HG03108 (cell line): Measurements from ENCODE around the gene PPA1.
A peak's percentile ranks its signal among the peaks of the same experiment; 100 is the strongest.
"Not testable (repeated sequence)": the region's sequence is repeated elsewhere in the genome, so short reads cannot be mapped to it uniquely, and the experiment has no call there.

Experiments
- ATAC-seq: cut with Tn5 transposase; IDR thresholded peaks from one replicate; pipeline ENCODE4 v1.9.1; 2021; ENCODE audit warnings: moderate library complexity; ENCODE audit not compliant: unreplicated experiment

Gene PPA1

GRCh38 chr10:70233109-70233938 is at the start of gene PPA1:
Gene PPA1, minus strand, starts transcription at chr10:70233429. Its CDS starts 102 bp downstream, at chr10:70233327.
- peak; percentile 83 for ATAC-seq

DNA sequence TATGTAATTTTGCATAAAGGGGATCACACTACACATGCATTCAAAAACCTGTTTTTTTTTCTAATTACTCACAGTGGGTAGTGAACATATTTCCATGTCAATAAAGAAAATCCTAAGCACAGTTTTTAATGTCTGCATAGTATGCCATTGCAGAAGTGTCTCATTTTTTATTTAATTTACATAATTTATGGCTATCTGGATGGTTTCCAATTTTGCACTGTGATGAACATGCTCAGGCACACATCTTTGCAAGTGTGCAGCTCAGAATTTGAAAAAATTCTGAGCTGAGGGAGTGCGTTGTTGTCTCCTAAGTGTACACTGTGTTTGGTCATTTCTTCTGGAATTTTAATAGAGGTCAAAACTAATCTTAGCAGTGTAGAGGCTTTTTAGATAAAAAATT is 48.4 kb upstream of the PPA1 start:
- ATAC-seq: no peak

DNA sequence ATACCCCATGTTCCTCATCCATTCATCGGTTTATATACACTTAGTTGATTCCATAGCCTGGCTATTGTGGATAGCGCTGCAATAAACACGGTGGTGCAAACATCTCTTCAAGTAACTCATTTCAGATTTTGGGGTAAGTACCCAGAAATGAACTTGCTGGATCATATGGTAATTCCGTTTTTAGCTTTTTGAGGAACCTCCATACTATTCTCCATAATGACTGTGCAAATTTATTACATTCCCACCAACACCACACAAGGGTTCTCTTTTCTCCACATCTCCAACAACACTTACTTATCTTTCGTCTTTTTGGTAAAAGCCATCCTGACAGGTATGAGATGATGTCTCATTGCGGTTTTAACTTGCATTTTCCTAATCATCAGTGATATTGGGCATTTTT is 46.9 kb upstream of the PPA1 start:
- no peak for ATAC-seq

DNA sequence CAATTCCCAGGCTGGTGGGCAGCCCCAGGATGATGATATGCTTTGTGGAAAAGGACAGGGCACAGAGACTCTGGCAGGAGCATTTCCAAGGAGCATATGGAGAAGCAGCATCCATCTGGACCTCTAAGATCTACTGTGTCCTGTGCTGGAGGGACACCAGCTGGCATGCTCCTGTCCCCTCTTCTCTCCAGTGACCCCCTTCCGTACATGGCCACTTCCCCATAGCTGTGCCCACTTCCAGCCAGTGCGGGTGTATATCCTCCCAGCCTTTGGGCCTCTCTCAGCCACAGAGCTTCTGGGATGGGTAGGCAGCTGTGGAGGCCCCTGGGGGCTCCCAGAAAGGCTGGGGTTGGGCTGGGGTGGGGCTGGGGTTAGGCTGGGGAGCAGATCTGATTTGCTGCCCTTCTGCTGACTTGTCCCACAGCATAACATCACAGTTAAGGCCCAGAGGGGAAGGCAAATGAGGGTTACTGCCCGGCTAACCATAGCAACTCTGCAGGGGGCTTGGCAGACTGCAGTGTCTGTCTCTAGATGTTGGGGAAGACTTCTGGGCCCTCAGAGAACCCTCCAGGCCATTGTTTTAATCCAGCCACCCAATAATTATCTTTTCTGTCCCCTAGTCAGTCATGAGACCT is 44.3 kb upstream of the PPA1 start:
- no peak for ATAC-seq

GRCh38 chr10:70274643-70275042 is 41.4 kb upstream of the PPA1 start:
- ATAC-seq: no peak

GRCh38 chr10:70272925-70273316 is 39.7 kb upstream of the PPA1 start:
- ATAC-seq: peak; percentile 53

- ATAC-seq: no peak
These were observed 39.0 kb upstream of the PPA1 start for GRCh38 chr10:70271996-70272924.

GRCh38 chr10:70270952-70271351 is 37.7 kb upstream of the PPA1 start:
- ATAC-seq: no peak

- ATAC-seq: no peak
These were observed 36.5 kb upstream of the PPA1 start for GRCh38 chr10:70269741-70270140.

- ATAC-seq: no peak
These were observed 35.1 kb upstream of the PPA1 start for GRCh38 chr10:70268376-70268775.

- no peak for ATAC-seq
These were observed 34.1 kb upstream of the PPA1 start for GRCh38 chr10:70267161-70267933.

GRCh38 chr10:70266701-70267100 is 33.5 kb upstream of the PPA1 start:
- no peak for ATAC-seq

GRCh38 chr10:70266056-70266455 is 32.8 kb upstream of the PPA1 start:
- ATAC-seq: no peak

DNA sequence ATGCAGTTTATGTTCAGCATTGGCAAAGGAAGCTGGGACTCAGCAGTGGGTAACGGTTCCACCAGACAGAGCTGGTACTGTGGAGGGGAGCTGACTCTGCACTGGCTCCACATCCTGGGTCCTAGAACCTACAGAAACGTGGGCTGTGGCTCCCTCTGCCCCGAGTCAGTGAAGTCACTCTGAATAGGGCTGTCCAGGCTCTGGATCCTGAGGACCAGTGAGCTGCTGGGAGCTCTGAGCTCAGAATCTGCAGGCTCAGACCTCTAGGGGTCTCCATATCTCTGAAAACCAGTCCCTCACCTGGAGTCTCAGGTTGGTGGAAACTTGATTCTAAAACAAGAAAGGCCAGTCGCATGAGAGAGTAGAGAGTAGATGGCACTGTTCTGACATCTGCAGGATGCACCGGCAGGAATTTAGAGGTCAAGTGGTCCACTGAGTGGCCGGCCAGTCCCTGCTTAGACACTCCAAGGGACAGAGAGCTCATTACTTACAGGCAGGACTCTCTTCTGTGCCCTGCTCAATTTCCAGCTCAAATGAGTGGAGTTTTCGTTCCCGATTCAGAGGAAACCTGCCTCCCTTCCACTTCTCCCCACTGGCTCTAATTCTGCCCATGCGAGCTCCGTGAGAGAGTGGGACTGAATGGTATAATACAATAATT is 31.9 kb upstream of the PPA1 start:
- ATAC-seq: no peak

DNA sequence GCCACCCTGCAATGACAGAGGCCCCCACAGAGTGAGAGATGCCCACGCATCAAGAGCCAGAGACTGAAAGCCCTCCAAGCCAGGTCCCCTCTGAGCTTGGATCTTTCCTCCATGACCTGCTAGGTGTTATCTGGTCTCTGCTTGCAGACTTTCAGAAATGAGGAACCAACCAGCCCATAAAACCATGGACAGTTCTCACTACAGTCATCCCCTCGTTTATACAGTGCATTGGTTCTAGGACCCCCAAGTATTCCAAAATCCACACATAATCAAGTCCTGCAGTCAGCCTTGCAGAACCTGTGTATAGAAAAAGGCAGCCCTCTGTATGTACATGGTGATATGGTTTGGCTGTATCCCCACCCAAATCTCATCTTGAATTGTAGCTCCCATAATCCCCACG is 27.5 kb upstream of the PPA1 start:
- ATAC-seq: no peak

DNA sequence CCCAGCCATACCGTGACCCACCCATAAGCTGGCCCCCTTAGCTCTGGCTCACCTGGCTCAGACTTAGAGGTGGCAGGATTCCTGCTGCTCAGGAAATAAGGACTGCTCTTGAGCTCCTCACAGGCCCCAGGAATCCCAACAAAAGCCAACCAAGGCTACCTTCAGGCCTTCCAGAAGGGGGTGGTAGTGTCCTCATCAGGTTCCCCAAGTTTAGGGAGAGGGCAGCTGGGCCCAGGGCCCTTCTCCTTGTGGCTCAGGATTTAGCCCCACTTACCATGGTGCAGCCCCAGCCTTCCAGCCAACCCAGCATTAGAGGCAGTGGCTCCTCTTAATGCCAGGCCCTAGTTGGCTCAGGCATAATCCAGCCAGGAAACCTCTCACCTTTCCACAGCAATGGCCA is 27.0 kb upstream of the PPA1 start:
- ATAC-seq: no peak

DNA sequence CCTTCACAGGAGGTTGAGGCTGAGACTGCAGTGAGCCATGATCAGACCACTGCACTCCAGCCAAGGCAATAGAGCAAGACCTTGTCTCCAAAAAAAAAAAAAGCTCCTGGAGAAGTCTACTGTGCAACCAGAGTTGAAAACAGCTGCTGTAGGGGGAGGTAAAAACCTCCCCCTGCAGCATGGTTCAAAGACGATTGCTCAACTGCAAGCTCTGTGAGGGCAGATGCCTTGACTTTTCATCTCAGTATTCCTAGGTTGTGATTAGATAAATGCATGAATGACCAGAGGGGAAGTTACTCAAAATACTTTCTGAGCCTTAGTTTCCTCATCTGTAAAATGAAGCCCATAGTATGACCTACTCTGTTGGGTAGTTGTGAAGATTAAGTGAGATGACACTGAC is 25.0 kb upstream of the PPA1 start:
- ATAC-seq: no peak

DNA sequence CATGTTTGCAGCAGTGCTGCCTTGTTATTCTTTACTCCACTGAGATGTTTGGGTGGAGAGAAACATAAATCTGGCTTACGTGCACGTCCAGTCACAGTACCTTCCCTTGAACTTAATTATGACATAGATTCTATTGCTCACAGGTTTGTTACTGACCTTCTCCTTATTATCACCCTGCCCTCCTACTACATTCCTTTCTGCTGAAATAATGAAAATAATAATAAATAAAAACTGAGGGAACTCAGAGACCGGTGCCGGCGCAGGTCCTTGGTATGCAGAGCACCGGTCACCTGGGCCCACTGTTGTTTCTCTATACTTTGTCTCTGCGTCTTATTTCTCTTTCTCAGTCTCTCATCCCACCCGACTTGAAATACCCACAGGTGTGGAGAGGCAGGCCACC is 24.6 kb upstream of the PPA1 start:
- ATAC-seq: not testable (repeated sequence)

- no peak for ATAC-seq
These were observed 23.2 kb upstream of the PPA1 start for GRCh38 chr10:70256463-70256862.
